ENCODE results near the gene LRRC4.

Gene LRRC4

DNA sequence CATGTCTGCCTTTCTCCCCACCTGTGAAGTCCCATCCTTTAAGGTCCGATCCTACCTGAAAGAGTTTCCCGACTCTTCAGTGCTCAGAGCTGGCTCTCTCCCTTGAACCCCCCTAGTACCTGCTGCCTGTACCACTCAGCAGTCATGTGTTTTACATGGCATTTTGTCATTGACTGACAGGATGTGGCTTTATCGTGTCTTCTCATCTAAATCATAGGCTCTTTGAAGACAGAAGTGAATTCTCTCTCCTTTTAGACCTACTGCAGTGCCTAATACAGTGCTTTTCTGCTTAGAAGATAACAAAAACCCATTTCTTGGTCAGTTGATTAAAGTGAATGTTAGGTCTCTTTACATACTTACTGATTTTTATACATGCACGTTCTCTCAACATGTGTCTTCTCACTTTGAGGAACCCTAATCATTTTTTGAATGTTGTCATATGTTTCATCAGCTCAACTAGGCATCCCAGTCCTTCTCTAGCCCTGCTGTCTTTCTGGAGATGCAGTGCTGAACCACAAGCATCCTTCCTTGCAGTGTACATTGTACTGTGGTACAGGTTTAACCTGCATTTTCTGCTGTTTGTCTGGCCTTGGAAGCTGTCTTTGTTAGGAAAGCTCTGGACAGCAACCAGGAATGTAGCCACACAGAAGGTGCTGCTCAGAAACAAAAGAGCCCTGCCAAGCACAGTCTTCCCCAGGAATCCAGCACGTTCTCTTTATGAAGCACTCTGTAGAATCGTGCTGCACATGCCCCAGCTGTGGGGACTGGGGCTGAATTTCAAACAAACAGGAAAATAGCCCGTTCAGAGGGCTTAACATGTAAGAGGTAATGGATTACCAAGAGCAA is 28.1 kb upstream of the LRRC4 start:
- no peak for DNase-seq (ENCODE audit: low read depth)

DNA sequence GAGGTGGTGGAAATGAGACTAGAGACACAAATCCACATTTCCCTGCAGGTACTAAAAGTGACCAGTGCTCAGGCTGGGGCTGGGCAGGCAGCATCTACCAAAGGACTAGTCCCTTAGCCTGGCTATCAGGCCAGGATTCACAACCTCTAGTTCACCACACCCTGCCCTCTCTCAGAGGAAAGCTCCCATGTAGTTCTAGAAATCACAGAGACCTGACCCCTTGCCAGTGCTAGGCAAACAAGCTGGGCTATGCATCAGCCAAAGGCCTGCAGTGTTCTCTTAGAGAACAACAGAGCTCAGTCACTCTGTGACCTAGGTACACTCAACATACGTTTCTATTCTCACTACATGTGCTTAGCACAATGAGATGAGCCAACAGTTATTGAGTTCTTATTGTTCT is 26.7 kb upstream of the LRRC4 start:
- DNase-seq (ENCODE audit: low read depth) = no peak

DNA sequence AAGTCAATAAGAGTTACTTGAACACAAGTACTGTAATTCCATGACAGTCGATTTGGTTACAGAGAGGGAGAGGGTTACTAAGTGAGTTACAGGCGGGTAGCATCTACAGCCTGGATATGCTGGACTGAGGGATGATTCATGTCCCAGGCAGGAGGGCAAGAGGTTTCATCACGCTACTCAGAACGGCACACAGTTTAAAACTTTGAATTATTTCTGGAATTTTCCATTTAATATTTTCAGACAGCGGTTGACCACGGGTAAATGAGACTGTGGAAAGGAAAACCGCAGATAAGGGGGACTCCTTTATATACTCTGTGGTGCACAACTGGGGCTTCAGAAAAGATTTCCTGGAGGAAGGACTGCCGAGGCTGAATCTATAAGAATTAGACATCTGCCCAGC is 25.7 kb upstream of the LRRC4 start:
- no peak for DNase-seq (ENCODE audit: low read depth)

DNA sequence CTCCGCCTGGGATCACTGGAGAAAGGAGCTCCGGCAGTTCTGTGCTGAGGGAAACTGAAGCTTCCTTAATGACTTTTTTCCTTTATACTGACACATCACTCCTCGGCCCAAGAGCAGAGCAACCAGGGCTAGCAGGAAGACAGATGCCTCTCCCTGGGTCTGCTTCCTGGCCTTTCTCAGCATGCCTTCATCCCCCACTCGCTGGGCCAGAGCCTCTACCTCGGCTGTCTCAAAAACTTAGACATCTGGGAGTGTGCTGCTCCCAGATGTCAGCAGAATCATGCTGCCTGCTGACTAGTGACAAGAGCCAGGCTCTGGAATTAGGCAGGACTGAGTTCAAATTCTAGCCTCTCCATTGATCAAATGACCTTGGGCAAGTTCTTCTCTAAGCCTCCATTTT is 24.4 kb upstream of the LRRC4 start:
- no peak for DNase-seq (ENCODE audit: low read depth)

DNA sequence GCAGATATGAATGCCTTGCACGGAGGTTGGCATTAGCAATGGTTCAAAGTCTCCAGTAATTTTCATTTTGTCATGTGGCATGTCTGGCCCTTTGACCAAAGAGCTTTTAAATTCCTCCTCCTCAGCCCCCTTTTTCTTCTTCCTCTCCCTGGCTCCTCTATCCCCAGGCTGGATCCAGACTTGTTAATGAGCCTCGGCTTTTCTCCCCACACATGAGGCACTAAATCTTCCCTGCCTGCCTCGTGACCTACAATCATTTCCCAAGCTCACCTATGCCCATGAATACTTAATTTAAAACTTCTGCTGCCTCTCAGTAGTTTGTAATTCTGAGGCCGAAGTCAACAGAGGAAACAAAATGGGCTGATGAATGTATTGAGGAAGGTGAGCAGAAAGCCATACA is 23.3 kb upstream of the LRRC4 start:
- DNase-seq (ENCODE audit: low read depth) = no peak

DNA sequence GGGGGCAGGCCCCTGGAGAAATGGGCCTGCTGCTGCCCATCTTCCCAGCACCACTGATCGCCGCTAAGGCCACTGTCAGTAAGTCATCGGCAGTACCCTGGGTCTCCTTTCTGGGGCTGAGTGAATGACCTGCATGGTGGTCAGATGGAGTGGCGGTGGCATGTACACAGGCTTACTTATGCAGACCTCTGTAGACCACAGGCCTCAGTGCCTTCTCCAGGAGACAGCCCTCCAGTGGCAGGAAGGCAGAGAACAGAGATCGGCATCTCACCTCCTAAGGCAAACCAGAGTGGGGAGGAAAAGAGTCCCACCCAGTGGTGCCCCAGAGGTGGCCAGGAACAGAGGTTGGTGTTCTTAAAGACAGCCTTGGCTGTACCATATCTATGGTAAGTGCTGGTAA is 22.8 kb upstream of the LRRC4 start:
- no peak for DNase-seq (ENCODE audit: low read depth)

DNA sequence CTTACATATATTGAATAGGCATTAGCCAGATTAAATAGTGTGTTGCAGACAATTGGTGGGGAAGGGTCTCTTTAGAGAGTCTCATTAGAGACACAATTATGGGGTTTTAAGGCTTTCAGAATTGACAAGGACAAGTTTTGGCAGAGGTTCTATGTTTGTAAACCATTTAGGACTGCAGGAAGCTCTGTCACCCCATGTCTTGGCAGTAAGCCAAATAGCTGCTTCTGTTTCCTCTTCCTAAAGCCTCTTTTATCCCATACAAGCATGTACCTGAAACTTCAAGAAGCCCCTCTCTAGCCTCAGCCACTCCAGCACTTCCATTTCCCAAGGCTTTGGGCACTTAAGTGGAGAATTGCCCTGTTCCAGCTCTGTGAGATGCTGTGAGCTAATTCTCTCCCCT is 21.8 kb upstream of the LRRC4 start:
- no peak for DNase-seq (ENCODE audit: low read depth)

DNA sequence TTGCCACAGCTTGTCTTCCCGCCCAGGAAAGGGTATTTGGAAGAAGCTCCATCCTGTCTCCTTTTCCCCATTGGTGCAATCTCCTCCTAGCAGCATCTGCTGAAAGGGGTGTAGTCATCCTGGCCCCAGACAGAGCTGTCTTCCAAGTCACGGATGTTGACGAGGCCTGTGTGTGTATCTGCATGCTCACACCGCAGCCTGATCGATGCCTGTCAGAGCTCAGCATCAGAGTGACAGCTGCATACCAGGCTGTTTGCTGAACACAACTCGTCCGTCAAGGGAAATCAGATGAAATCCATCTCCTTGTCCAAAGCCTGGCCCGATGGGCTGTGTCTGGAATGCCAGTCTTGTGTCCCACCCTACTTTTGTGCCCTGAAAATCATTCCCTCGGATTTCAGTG is 21.2 kb upstream of the LRRC4 start:
- no peak for DNase-seq (ENCODE audit: low read depth)

DNA sequence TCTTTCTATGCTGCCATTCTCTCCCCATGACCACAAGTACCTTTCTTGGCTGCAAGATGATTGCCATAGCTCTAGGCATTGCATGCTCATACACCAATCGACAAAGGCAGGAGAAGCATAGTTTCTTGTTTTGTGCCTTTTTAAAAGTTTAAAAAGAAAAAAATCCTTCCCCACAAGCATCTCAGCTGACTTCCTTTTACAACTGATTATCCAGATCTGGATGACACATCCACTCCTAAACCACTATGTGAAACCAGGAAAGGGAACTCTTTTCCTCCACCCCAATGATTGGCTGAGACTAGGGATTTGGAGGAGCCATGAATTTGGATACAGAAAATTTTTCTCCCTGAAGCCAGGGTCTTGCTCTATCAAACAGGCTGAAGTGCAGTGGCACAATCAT is 14.5 kb upstream of the LRRC4 start:
- no peak for DNase-seq (ENCODE audit: low read depth)

DNA sequence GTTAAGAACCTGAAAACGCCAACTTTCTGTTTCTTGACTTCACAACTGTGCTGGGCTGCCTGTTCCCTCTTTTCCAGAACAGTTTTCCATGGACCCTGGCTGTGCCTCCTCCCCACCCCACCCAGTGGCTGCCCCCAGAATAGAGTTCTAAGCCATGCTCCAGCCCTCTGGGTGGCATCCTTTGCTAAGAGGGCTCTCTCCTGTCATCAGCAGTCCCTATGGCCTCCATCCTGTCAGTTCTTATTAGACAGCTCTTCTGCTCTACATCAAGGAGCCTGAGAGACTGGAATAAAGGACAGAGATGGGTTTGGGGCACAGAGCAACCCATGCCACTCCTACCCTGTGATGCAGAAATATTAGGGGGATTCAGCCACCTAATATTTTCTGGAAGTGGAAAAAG is 13.9 kb upstream of the LRRC4 start:
- no peak for DNase-seq (ENCODE audit: low read depth)

DNA sequence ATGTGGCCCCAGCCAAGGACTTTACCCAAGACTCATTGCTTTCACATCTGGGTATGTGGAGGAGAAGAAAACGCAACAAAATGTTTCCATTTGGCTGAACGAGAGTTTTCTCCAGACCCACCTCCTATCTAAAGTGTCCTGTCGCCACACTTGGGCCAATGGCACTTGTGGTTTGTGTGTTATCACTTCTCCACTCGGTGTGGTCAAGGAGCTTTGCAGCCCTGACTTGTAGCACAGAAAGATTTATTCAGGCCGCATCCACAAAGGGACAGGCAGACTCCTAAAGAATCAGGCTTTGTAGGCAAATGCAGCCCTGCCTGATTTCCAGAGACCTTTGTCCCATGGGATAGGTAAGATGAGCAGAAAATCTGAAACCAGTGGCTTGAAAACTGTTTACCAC is 12.8 kb upstream of the LRRC4 start:
- no peak for DNase-seq (ENCODE audit: low read depth)

DNA sequence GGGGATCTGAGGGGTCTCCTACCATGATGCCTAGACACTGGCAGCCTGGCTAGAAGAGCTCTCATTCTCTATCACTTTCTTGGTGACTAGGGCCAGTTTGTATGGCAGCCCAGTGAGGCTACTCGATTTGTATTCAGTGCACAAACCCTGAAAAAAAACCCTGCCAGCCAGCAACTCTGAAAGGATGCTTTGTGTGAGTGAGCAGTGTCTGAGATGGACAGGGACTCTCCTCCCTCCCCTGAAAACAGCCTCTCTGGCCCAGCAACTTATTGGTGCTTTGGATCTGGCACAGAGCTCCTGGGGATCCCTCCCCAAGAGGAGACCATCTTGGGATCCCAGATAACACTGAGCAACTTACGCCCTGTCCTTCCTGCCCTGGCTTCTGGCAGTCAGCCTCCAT is 10.8 kb upstream of the LRRC4 start:
- DNase-seq (ENCODE audit: low read depth) = no peak

DNA sequence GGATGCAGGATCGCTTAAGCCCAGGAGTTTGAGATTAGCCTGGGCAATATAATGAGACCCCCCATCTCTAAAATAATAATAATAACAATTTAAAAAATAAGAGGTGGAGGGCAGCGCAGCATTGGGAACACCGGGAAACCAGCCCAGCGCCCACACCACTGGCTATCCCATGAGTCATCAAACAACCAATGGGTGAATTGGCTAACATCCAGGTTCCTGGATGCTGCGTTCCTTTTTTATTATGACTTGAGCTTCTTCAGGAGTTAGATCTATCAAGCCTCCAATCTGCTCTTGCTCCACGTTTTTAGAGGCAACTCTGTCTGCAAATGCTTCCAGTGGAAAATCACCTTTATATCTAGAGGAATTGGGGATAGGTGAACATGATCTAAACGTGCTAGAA is 10.0 kb upstream of the LRRC4 start:
- DNase-seq (ENCODE audit: low read depth) = no peak

DNA sequence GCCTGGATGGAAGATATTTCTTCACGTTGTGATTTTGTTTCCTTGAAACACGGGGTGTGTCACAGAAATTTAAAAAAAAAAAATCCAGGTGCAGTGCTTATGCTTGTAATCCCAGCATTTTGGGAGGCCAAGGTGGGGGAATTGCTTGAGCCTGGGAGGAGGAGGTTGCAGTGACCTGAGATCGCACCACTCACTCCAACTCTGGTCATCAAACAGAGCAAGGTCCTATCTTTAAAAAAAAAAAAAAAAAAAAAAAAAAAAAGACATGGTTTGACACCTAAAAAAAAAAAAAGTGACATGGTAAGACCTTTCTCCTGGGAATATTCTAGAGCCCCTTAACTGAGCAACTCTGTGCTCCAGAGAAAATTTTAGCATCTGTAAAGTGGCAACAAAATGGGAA is 9.0 kb upstream of the LRRC4 start:
- DNase-seq (ENCODE audit: low read depth) = no peak

DNA sequence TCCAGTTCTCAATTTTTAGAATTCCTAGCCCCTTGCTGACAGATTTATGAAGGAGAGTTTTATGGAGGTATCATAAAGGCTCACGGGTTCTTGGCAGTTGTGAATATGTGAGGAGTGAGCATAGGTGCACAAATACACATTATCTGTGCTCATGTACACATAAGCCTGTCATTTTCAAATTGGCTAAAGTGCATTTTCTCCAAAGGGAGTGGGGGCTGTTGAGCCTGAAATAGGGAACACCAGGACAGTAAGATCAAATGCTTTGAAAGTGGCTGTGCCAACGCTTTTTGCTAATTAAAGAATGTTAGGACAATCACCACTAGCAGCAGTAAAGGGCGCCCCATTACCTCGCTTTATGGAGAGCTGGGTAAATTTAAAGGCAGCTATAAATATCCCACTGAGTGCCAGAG is 8.3 kb upstream of the LRRC4 start:
- no peak for DNase-seq (ENCODE audit: low read depth)

DNA sequence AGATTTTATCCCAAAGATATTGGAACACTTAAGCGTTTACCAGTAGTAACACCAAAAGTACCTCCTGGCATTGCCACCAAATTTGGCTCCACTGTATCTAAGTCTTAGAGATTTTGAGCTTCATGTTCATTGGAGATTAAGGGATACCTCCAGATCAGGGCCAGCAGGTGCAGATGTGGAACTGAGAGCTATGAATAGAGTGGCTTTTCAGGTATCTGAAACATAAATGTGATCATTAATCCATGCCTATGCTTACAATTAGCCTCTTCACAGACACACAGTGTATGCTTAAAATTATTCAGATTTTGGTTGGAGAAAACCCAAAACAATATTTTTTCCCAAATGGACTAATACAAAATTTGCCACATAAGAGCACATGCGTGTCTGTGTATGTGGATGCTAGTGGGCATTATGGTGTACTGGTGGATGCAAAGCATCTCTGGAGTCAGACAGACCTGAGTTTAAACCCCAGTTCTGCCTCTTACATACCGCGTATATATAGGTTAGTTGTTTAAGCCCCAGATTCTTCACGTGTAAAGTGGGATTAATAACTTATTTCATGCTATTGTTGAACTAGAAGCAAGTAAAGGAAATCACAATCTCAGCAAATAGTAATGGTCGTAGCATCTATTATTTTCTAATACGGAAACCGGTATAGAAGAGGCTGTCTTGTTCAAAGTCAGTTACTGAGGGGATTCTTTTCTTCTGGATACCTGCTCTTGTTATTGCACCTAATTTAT is 6.8 kb upstream of the LRRC4 start:
- no peak for DNase-seq (ENCODE audit: low read depth)

DNA sequence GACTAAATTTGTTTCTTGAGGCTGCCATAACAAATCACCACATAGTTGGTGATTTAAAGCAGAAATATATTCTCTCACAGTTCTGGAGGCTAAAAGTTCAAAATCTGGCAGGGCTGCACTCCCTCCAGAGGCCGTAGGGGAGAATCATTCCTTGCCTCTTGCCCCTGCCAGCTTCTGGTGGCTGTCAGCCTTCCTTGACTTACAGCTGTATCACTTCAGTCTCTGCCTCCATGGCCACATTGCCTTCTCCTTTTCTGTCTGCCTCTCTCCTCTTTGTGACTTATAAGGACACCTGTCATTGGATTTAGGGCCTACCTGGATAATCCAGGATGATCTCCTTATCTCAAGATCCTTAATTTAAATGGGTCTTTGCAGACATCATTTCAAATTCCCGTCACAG is 5.8 kb upstream of the LRRC4 start:
- DNase-seq (ENCODE audit: low read depth) = no peak

DNA sequence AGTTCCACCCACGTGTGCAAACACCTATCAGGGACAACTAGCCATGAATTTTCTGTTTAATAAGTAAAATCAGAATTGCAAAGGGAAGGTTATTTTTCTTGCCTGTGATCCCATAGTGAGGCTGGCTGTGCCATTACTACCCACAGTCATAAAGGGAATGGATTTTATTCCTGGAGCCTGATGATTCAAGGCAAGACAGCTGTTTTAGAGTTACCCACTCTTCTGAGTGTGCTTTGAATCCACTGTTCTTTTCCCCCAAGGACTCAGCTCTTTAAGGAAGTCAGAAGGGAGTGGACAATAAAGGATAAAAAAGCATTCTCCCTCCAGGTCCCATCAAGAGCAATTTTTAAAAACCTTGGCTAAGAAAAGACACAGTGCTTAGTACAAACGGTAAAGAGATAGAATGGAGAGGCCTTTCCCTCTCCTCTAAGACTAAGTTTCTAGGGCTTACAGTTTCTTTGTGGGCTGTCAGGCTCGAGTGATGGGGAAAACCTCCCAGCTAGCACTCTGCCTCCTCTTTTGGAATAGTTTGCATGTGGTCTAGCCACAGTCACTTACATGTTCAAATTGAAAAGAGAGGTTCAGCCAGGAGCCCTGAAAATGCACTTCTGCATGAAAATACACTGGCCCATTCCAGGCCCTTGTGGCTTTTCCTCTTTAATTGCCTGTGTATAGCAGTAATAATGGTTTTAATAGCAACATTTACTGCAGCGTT is 5.1 kb upstream of the LRRC4 start:
- DNase-seq (ENCODE audit: low read depth) = no peak

DNA sequence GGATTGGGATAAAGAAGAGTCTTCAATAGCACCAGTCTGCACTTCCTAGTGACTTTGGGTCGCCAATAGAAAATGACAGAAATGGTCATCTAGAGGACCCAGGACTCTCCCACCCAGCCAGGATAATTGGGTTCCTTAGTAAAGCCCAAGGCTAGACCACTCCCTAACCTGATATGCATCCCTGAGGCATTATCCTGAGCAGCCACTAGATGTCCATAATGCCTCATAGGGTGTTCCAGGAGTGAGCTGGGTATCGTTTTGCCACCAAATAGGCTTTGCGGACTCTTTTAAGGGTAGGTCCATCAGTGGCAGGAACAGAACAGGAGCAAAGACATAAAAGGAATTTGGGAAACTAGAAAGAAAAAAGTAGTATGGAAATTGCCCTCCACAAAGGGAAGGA is 4.5 kb upstream of the LRRC4 start:
- DNase-seq (ENCODE audit: low read depth) = no peak

DNA sequence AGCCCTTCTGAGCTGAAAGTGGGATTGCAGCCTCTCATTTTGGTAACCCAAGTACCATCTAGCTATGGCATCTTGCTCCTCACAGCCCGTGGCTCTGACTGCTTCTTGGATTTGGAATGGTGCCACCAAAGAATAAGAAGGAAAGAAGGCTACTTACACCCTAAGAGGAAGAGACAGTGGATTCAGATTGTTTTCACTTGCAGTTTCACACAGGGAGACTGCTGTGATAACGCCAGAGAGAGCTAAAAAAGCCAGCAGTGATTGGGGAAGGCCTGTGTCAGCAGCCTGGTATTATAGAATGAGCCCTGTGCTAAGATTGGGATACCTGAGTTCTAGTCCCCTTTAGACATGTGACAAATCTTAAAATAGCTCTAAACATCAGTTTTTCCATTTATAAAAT is 3.6 kb upstream of the LRRC4 start:
- no peak for DNase-seq (ENCODE audit: low read depth)

DNA sequence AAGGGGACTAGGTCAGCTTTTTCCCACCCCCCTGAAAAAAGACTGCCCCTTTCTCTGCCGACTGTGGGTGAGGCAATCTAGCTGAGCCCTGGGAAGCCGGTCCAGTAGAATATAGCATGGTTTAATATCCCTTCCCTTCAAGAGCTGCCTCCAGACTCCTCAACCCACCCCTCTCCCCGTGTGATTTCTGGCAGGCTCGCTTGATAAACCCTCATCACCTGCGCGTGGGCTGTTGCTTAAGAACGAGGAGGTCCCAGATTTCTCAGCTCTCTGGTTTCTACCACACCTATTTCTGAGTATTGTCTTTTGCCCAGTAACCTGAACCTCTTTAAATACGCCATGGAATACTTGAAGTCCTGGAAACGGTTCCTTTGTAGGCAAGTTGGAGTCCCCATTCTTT is 2.0 kb upstream of the LRRC4 start:
- no peak for DNase-seq (ENCODE audit: low read depth)

DNA sequence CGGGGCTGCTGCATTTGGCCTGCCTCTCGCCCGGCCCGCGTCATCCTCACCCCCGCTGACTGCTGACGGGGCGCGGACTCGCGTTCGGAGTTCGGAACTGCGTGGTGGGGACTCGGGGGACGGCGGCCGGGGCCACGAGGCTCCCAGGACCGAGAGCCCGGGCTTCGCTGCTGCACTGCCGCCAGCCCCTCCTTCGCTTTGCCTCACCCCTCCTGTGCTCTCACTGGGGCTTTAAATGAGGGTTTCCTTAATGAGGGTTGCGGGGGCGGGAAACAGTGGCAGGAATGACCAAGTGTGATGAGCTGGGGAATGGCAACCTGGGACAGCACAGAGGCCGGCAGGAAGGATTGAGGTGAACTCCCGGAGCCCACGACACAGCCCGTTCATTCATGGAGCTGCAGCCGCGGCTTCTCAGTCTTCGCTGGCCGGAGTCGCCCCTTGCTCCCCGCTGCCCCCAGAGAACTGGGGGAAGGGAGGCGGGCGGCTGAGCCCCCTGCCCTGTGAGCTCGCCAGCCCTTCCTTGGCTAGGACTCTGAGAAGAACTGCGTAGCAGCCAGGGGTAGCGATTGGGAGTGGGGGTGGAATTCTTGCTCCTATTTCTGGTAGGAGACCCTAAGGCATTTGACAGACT is 1.5 kb upstream of the LRRC4 start:
- DNase-seq (ENCODE audit: low read depth) = no peak

All from activated T-helper 1 cell treated with Interleukin-2 at 50 U/mL for 16 hours (primary cell).